GM12892 (cell line): ENCODE data around the gene ENAH.

Experiments
- POLR2A ChIP-seq: IDR thresholded peaks from 2 replicates; pipeline ENCODE4 v1.6.1; 2011; ENCODE audit warnings: low read depth, low read length, control low read depth
- POLR2AphosphoS5 ChIP-seq: IDR thresholded peaks from 2 replicates; pipeline ENCODE4 v1.6.1; 2011; ENCODE audit warnings: low read depth, low read length, control low read depth

GRCh38 chr1:225601902-225602589, 50.9 kb downstream of the ENAH start:
- no peak for TF ChIP-seq POLR2A
- no peak for TF ChIP-seq POLR2AphosphoS5
